ENCODE results near the gene RPS15. TPM values are rescaled to one million over a fixed set of nuclear protein-coding genes. Genes with fewer than 3 reads are reported as not detected.

Gene RPS15
- total and polyA plus RNA-seq, 9 of the 15 experiments (the other 6 are each of a cell fraction or from before 2014, with no cell fraction given), result 605 to 2,791 (median 957) TPM

GRCh38 chr19:1445185-1445931, 7.2 kb downstream of the RPS15 start (continued):
- TF ChIP-seq E2F1 (CRISPR knock-in tag; IDR thresholded peaks at IDR 0.05) (no peak), NFRKB (IDR thresholded peaks at IDR 0.05; ENCODE audit: low read depth) (no peak), U2AF2 (optimal IDR thresholded peaks at IDR 0.05; ENCODE audit: low read depth, low read length) (no peak), ZNF561 (CRISPR knock-in tag; conservative IDR thresholded peaks at IDR 0.05) (no peak), POLR2H (tag; IDR thresholded peaks at IDR 0.05; ENCODE audit: low read depth) (no peak), NR2F6 (CRISPR knock-in tag; IDR thresholded peaks at IDR 0.05) (no peak), ZNF780A (CRISPR knock-in tag; IDR thresholded peaks at IDR 0.05) (no peak), E2F5 (CRISPR knock-in tag; IDR thresholded peaks at IDR 0.05) (no peak), ZNF3 (CRISPR knock-in tag; IDR thresholded peaks at IDR 0.05) (peak; percentile 96), TBP (optimal IDR thresholded peaks at IDR 0.05; ENCODE audit: low read depth, low read length) (peak; percentile 6), MAX (CRISPR knock-in tag; IDR thresholded peaks at IDR 0.05) (peak; percentile 24; the same call in 1 of the 2 replicates), ZNF124 (CRISPR knock-in tag; IDR thresholded peaks at IDR 0.05) (no peak), ZNF253 (CRISPR knock-in tag; conservative IDR thresholded peaks at IDR 0.05) (no peak), DPF2 (IDR thresholded peaks at IDR 0.05) (peak; percentile 61; the same call in 1 of the 2 replicates), ZNF436 (CRISPR knock-in tag; IDR thresholded peaks at IDR 0.05) (no peak), RFX1 (IDR thresholded peaks at IDR 0.05) (no peak), CTCFL (IDR thresholded peaks at IDR 0.05; ENCODE audit: borderline replicate concordance, insufficient read depth, low read depth, low read length, poor library complexity, severe bottlenecking) (peak; percentile 27), CBX8 (IDR thresholded peaks at IDR 0.05; ENCODE audit: borderline replicate concordance, extremely low read depth, low read depth, low read length, poor library complexity, severe bottlenecking) (no peak), ZNF324 (CRISPR knock-in tag; IDR thresholded peaks at IDR 0.05) (no peak), STAG1 (CRISPR knock-in tag; IDR thresholded peaks at IDR 0.05; ENCODE audit: borderline replicate concordance) (peak; percentile 45; the same call in 1 of the 2 replicates), PPARD (CRISPR knock-in tag; IDR thresholded peaks at IDR 0.05) (no peak), FUS (optimal IDR thresholded peaks at IDR 0.05; ENCODE audit: low read depth, low read length) (peak; percentile 88), ZNF57 (CRISPR knock-in tag; IDR thresholded peaks at IDR 0.05) (no peak)

Data from K562 (cell line).